Inflammatory macrophage treated with lipopolysaccharide for 1 hour (primary cell): ENCODE results near the gene SCUBE1.

ENCODE experiments used
- DNase-seq, 2 donors: peaks; one replicate each; pipeline ENCODE4 v3.0.0-alpha.2; 2020 to 2022

Gene SCUBE1

DNA sequence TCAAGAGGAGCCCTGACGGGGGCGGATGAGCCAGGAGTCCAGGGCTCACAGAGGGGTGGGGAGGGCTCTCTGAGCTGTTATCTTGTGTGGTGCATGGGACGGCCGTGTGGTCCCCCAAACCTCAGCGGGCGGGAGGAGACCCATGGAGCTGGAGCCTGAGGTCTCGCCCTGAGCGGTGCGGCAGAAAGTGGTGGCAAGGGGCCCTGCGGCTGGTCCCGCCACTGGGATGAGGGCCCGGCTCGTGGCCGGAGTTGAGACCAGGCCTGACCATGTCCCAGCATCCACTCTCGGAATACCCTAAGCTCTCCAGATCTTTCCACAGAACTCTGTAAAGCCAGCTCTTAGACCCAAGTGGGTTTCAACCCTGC, 133.7 kb downstream of the SCUBE1 start:
- no peak for DNase-seq

- no peak for DNase-seq
These were observed 134.3 kb downstream of the SCUBE1 start for GRCh38 chr22:43208703-43209522.

DNA sequence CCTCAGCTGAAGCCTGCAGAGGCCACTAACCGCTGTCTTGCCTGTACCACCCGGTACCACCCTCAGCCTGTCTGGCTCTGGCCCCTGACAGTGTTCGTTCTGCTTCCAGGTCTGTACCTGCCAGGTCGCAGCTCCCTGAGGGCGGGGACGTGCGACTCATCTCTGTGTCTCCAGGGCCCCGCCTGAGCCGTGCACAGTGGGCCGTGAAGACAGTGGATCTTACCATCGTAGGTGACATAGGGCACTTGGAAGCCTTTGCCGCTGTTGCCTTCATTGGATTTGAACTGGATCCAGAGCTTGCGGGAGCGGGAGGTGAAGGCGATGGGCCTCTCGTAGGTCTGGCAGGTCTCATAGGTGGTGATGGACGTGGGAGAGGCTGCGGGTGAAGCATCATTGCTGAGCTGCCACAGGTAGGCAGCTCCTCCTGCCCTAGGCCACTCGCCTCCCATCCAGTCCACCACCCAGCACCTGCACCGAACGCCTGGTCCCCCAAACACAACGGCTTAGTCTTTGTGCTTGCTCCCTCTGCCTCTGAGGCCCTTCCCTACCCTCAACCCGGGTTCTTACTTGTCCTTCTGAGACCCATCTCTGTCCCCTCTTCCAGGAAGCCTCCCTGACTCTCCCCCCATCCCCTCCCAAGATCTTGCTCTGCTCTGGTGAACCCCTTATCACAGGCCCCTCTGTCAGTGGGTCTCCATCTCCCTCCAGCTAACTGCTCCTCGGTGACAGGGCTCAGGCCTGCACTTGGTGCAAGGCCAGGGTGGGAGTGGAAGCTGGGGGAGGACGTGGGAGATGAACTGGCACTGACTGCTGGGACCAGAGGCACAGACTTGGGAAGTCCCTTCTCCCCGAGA, 135.1 kb downstream of the SCUBE1 start:
- no peak for DNase-seq

GRCh38 chr22:43207386-43207785, 135.8 kb downstream of the SCUBE1 start:
- DNase-seq = no peak

DNA sequence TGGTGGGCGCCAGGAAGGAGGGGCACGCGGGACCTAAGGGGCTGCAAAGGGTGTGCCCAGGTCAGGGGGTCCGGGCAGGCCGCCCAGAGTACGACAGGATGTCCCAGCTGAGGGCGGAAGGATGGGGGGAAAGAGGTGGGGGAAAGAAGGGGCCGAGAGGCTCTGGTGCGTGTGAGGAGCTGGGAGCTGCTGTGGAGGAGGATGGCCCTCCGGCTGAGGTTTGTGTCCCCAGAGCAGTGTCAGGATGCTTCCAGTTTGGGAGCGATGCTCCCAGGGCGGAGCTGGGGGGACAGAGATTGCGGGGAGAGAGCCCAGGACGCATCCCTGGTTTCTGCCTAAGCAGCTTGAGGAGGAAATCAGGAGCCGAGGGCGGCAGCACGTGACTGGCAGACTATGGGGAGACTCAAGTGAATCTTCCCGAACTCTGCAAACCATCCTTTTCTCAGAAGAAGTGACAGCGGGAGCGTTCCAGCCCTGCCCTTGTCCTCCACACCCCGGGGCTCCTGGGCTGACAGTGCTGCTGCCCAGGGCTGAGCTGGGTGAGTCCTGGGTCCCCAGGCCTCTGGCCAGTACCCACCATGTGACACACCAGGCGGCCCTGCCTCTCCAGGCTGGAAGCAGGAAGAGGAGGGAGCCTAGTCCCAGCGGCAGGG, 136.5 kb downstream of the SCUBE1 start:
- DNase-seq = no peak

GRCh38 chr22:43205748-43206508, 137.2 kb downstream of the SCUBE1 start:
- DNase-seq = no peak

GRCh38 chr22:43205261-43205691, 137.9 kb downstream of the SCUBE1 start:
- DNase-seq = no peak

DNA sequence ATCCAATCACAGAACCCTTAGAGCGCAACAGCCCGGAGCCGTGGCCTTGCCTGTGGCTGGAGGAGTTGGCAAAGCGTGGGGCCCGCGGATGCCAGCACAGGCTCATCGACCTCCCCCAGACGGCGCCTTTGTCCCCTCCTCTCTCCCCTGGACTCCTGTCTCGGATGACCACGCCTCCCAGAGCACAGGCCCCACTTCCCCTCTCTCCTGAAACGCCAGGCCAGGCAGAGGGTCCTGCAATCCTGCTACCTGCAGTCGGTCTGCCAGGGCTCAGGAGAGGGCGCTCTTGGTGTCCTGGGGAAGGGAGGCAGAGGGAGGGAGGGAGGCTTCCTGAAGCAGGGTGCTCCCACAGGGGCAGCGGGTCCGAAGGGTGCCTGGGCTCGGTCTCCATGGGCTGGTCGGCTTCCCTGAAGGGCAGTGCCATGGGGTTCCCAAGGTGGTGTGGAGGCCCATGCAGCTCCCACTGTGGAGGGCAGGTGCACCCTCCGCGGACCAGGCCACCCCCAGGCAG, 139.6 kb downstream of the SCUBE1 start:
- no peak for DNase-seq

DNA sequence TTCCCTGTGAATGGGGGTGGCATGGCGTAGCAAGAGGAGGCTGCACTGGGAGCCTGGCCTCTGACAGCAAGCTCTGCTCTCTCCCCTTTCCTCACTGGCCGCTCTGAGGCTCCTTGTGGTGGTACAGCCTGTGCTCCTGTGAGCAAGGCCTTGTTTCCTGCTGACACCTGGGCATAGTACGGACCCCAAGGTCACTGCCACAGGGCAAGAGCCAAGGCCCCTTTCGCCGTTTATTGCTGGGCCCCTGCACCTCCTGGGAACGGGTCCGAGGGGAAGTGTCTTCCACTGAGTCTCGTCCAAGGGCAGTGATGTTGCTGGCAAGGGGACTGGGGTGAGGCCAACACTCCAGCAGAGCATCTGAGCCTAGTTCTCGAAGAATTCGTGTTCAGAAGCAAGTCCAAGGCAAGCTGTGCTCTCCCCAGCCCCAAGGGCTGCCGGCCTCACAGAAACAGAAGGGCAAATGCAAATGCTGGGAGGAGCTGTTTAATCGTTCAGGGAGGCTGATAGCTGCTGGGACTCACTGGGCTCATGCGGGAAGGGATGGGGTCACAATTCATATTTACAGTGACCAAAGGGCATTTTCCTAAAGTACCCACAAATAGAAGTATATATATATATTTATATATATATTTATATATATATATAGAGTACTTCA, 140.3 kb downstream of the SCUBE1 start:
- DNase-seq = no peak

DNA sequence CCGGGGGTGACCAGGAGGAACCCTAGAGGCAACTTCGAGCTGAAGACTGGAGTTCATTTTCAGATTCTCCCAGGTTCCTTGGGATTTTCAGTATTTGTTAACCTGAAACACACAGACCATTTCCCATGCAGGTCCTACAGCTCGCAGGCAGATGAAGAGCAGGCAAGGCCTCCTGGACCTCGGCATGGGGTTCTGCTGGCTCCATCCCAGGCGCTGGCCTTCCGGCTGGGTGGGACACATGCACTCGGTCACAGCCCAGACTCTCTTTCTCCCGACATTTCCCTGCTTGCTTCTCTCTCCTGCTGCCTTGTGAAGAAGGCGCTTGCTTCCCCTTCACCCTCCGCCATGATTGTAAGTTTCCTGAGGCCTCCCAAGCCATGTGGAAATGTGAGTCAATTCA, 140.8 kb downstream of the SCUBE1 start:
- DNase-seq = no peak

DNA sequence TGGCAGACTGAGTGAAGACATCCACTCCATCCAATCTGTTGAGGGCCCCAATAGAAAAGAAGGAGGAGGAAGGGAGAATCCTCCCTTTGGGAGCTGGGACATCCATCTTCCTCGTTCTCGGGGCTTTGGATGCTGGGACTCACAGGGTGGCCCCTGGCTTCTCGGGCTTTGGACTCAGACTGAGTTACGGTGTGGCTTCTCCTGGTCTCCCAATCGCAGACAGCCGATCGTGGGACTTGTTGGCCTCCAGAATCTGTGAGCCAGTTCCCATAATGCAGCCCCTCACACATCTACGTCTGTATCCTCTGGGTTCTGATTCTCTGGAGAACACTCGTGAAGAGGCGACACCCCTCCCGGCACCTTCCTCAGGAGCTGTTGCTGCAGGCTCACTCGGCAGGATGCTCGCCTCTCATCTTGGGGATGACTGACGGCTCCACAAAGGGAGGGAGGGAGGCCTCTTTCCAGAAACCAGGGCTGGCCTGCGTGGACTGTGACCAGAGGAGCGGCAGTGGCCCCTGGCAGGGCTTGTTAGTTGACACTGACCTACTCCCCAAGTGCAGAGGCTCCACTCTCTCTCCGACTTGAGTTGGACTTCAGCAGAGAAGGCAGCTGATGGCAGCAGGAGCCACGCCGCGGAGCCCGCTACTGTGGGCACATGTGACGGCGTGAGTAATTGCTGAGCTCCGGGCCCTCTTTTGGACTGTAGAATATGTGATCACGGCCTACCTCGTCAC, 141.5 kb downstream of the SCUBE1 start:
- no peak for DNase-seq

- no peak for DNase-seq
These were observed 142.6 kb downstream of the SCUBE1 start for GRCh38 chr22:43200555-43200954.

GRCh38 chr22:43200031-43200430, 143.1 kb downstream of the SCUBE1 start:
- no peak for DNase-seq

GRCh38 chr22:43199541-43199940, 143.6 kb downstream of the SCUBE1 start:
- no peak for DNase-seq

DNA sequence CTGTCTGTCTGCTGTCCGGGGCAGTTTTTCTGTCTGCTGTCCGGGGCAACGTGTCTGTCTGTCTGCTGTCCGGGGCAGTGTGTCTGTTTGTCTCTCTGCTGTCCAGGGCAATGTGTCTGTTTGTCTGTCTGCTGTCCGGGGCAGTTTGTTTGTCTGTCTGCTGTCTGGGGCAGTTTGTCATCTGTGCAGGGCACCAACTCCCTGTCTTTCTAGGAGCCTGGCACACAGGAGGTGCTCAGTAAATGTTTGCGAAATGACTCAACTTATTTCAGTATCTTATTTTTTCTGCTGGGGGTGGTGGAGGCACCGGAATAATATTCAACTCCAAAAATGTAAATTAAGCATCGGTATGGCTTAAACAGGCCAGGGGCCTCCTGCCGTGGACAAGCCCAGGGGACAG, 144.2 kb downstream of the SCUBE1 start:
- DNase-seq = no peak

GRCh38 chr22:43198126-43198525, 145.0 kb downstream of the SCUBE1 start:
- DNase-seq = no peak

GRCh38 chr22:43197271-43197941, 145.8 kb downstream of the SCUBE1 start:
- DNase-seq = no peak

GRCh38 chr22:43191831-43192230, 151.3 kb downstream of the SCUBE1 start:
- no peak for DNase-seq

GRCh38 chr22:43188829-43189545, 154.2 kb downstream of the SCUBE1 start:
- DNase-seq = no peak
